ENCODE data around the gene HES2.
"Not testable (repeated sequence)": the region's sequence is repeated elsewhere in the genome, so short reads cannot be mapped to it uniquely, and the experiment has no call there.

Gene HES2

GRCh38 chr1:6437012-6437700 is 17.4 kb upstream of the HES2 start:
- peak in 54 of 58 donors; percentile 10 to 83 (median 57) for DNase-seq

GRCh38 chr1:6436277-6436676 is 16.6 kb upstream of the HES2 start:
- not testable (repeated sequence) for DNase-seq

GRCh38 chr1:6435547-6435946 is 15.8 kb upstream of the HES2 start:
- DNase-seq, result no peak

GRCh38 chr1:6435129-6435528 is 15.4 kb upstream of the HES2 start:
- DNase-seq, result no peak

- no peak for DNase-seq
Observed at GRCh38 chr1:6434186-6434585, 14.5 kb upstream of the HES2 start.

- DNase-seq, result not testable (repeated sequence)
Observed at GRCh38 chr1:6431645-6432579, 12.2 kb upstream of the HES2 start.

GRCh38 chr1:6429660-6430411 is 10.1 kb upstream of the HES2 start:
- peak in 16 of 58 donors; percentile 9 to 62 (median 24) for DNase-seq

GRCh38 chr1:6428453-6428852 is 8.7 kb upstream of the HES2 start:
- DNase-seq, result not testable (repeated sequence)

GRCh38 chr1:6427441-6428390 is 8.0 kb upstream of the HES2 start:
- no peak for DNase-seq

GRCh38 chr1:6426972-6427350 is 7.2 kb upstream of the HES2 start:
- DNase-seq, result no peak

- DNase-seq, result no peak
Observed at GRCh38 chr1:6426277-6426971, 6.7 kb upstream of the HES2 start.

- no peak for DNase-seq
Observed at GRCh38 chr1:6425658-6426057, 5.9 kb upstream of the HES2 start.

GRCh38 chr1:6424619-6425593 is 5.2 kb upstream of the HES2 start, which contains the start of gene ESPN:
ESPN (plus strand) TSS chr1:6424776; CDS start chr1:6424956, 180 bp downstream.
- no peak for DNase-seq

- DNase-seq, result no peak
Observed at GRCh38 chr1:6424000-6424565, 4.4 kb upstream of the HES2 start.

- DNase-seq, result peak in 6 of 58 donors; percentile 1 to 28 (median 5)
Observed at GRCh38 chr1:6423321-6423999, 3.7 kb upstream of the HES2 start.

GRCh38 chr1:6421266-6421665 is 1.5 kb upstream of the HES2 start:
- DNase-seq, result no peak

- no peak for DNase-seq
Observed at GRCh38 chr1:6420454-6421042, 829 bp upstream of the HES2 start.
